Spinal cord (tissue), 10 donors: Measurements from ENCODE around the gene FAM217A. TPM values are rescaled to one million over a fixed set of nuclear protein-coding genes. Genes with fewer than 3 reads are reported as not detected.
A peak's percentile ranks its signal among the peaks of the same experiment; 100 is the strongest.
"Not testable (repeated sequence)": the region's sequence is repeated elsewhere in the genome, so short reads cannot be mapped to it uniquely, and the experiment has no call there.

Source experiments
- DNase-seq, 6 donors: peaks; one replicate each; pipeline versions ENCODE4 v3.0.0 to v3.0.0-alpha.2; 2013 to 2015; ENCODE audit warnings: low spot score in 6 of 6, low read depth in 4 of 6
- H3K27ac ChIP-seq: one replicate; pipeline ENCODE4 v1.5.1; 2013; ENCODE audit warnings: low read depth, low read length, control low read depth
- H3K27me3 ChIP-seq: one replicate; pipeline ENCODE4 v1.6.1; 2013; ENCODE audit warnings: low read length; ENCODE audit not compliant: control insufficient read depth, insufficient read depth
- H3K36me3 ChIP-seq: one replicate; pipeline ENCODE4 v1.6.1; 2013; ENCODE audit warnings: low read length; ENCODE audit not compliant: control insufficient read depth, insufficient read depth
- H3K4me1 ChIP-seq: one replicate; pipeline ENCODE4 v1.6.1; 2013; ENCODE audit warnings: low read length; ENCODE audit not compliant: control insufficient read depth, insufficient read depth
- H3K4me3 ChIP-seq: one replicate; pipeline ENCODE4 v1.5.1; 2013; ENCODE audit warnings: low read depth, low read length, control low read depth
- H3K9me3 ChIP-seq: one replicate; pipeline ENCODE4 v1.6.1; 2013; ENCODE audit warnings: low read length; ENCODE audit not compliant: control insufficient read depth, insufficient read depth
- WGBS: methylation state at CpG from one replicate; pipeline ENCODE4 v1.1.5; 2013; ENCODE audit warnings: missing lambda C conversion rate; ENCODE audit not compliant: insufficient coverage; 5-methylcytosine and 5-hydroxymethylcytosine counted together
- polyA plus RNA-seq, 2 donors: library from polyadenylated mRNA; unstranded; fragments of 120-200 nt; gene quantifications; one replicate each; pipeline ENCODE4 v1.2.1, GENCODE V29; 2013; ENCODE audit not compliant: insufficient read length in 2 of 2
- total RNA-seq, 2 donors: library from RNA; depleted of rRNA in 1 of 2; stranded (reverse); fragments of 120-200 nt in 1 of 2; fragments of >200 nt in 1 of 2; gene quantifications; one replicate each; pipeline versions ENCODE4 v1.2.3 to v1.2.4, GENCODE V29; 2013 to 2014
- donor health status: healthy.

The FAM217A gene
- total and polyA plus RNA-seq, 4 donors, result 1.0 TPM; not detected in 3

- not testable (repeated sequence) for H3K4me1 ChIP-seq, H3K27ac ChIP-seq, H3K27me3 ChIP-seq, H3K36me3 ChIP-seq, H3K9me3 ChIP-seq, H3K4me3 ChIP-seq, DNase-seq
- WGBS, result 96% methylated on average over 26 of the region's 26 CpGs
Measured at GRCh38 chr6:4090043-4090442, 11.1 kb upstream of the FAM217A start.

- DNase-seq, result no peak
- H3K27ac ChIP-seq, result no peak overlapping the region
- no peaks in the 10 kb centered on the region for H3K9me3 ChIP-seq
- H3K4me1 ChIP-seq, result peaks cover 4% of the 10 kb centered on the region
- H3K4me3 ChIP-seq, result no peak overlapping the region
- H3K36me3 ChIP-seq, result no peaks in the 10 kb centered on the region
- H3K27me3 ChIP-seq, result no peaks in the 10 kb centered on the region
- 93% methylated on average over 6 of the region's 7 CpGs for WGBS
Measured at GRCh38 chr6:4088704-4089103, 9.8 kb upstream of the FAM217A start.

DNA sequence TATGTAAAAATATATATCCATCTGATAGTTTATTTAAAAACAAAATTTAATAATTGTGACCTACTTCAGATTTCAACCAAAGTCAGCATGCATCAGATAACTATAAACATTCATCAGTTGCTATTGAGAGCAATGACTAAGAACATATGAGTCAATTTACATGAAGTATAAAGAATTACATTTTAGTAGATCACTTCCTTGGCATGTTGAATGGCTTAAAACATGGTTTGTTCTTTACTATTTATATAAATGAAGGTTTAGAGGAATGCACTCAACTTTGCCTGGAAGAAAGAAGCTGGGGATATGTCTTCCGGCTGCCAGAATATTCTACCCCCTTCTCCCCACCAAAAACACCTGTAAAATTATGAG, 6.4 kb upstream of the FAM217A start:
- Histone ChIP-seq H3K36me3 (no peaks in the 10 kb centered on the region), H3K4me1 (peaks cover 4% of the 10 kb centered on the region), H3K27me3 (no peaks in the 10 kb centered on the region), H3K27ac (no peak overlapping the region), H3K9me3 (no peaks in the 10 kb centered on the region), H3K4me3 (no peak overlapping the region)
- no peak for DNase-seq
- no CpG with 5 or more reads among the region's 1 CpG for WGBS

DNA sequence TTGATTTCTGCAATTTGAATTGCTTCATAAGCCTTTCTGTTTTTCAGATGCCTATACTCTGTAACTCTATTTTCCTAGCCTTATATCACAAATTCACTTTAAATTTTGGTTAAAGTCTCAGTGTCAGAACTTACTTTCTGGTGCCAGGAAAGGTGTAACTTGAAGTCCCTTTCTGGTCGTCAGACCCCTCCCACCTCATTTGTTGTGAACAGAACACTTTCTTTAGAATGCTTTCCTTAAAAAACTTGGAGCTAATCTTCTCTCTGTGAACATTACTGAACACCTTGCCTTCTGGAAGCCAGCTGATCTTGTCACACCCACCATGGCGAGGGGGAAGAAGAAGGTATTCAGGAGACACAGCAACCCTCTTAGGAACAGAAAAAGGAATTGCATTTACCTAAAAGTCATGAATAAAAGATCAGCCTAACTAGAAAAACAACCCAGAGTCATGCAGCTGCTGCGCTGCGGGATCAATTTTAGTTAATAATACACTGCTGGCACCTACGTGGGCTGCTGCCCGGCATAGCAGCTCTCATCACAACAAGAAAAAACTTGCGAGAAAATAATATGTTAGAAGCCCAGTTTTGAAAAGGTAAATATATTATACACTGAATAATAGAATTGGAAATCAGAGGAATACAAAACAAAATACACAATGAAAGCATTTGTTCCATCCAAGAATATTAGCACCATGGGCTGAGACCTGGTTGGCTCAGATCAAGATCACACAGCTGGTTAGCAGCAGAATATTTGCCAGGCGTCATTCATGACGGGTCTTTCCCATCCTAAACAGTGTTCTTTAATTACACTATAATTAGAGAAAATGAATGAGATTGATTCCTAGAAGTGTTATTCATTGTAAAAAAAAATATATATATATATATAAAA, 5.8 kb upstream of the FAM217A start:
- Histone ChIP-seq H3K36me3 (no peaks in the 10 kb centered on the region), H3K27ac (no peak overlapping the region), H3K27me3 (no peaks in the 10 kb centered on the region), H3K9me3 (no peaks in the 10 kb centered on the region), H3K4me3 (no peak overlapping the region), H3K4me1 (peaks cover 4% of the 10 kb centered on the region)
- DNase-seq, result peak in 2 of 6 donors; percentile 31 to 75
- no CpG with 5 or more reads among the region's 9 CpGs for WGBS

GRCh38 chr6:4074478-4075235, 4.3 kb downstream of the FAM217A start:
- no peak for DNase-seq
- H3K36me3 ChIP-seq, result no peaks in the 10 kb centered on the region
- no peaks in the 10 kb centered on the region for H3K4me1 ChIP-seq
- no peak overlapping the region for H3K4me3 ChIP-seq
- H3K9me3 ChIP-seq, result no peaks in the 10 kb centered on the region
- H3K27ac ChIP-seq, result no peak overlapping the region
- H3K27me3 ChIP-seq, result peaks cover 3% of the 10 kb centered on the region
- no CpG with 5 or more reads among the region's 6 CpGs for WGBS

GRCh38 chr6:4071330-4071729, 7.6 kb downstream of the FAM217A start:
- Histone ChIP-seq H3K27me3 (no peaks in the 10 kb centered on the region), H3K9me3 (no peaks in the 10 kb centered on the region), H3K4me3 (no peak overlapping the region), H3K27ac (no peak overlapping the region), H3K4me1 (no peaks in the 10 kb centered on the region), H3K36me3 (no peaks in the 10 kb centered on the region)
- WGBS, result 78% methylated on average over 4 of the region's 4 CpGs
- no peak for DNase-seq

GRCh38 chr6:4069199-4069598, 9.7 kb downstream of the FAM217A start:
- no peaks in the 10 kb centered on the region for H3K9me3 ChIP-seq
- no peaks in the 10 kb centered on the region for H3K27me3 ChIP-seq
- DNase-seq, result no peak
- H3K36me3 ChIP-seq, result peaks cover 4% of the 10 kb centered on the region
- no peak overlapping the region for H3K4me3 ChIP-seq
- WGBS, result 78% methylated on average over 5 of the region's 6 CpGs
- H3K27ac ChIP-seq, result no peak overlapping the region
- no peaks in the 10 kb centered on the region for H3K4me1 ChIP-seq

DNA sequence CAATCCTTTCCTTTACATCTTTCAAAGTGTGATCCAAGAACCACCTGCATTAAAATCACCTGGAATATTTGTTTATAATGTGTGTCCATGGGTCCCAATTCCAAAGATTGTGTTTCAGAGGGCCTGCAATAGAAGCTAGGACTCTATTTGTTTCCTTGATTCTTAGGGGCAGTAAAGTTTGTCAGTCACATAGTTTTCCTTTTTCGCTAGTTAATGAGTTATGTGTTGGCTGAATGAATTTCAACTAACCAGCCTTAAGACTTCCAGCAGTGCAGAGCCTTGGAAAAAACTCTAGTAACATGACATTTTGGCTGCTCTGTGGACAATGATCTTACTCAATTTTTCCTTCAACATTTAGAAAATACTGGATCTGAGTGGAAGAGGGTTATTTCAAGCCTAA, 11.3 kb downstream of the FAM217A start:
- no peak overlapping the region for H3K27ac ChIP-seq
- no CpG with 5 or more reads among the region's 1 CpG for WGBS

GRCh38 chr6:4066029-4066755, 12.7 kb downstream of the FAM217A start:
- H3K27me3 ChIP-seq, result no peaks in the 10 kb centered on the region
- no peak for DNase-seq
- peaks cover 9% of the 10 kb centered on the region for H3K36me3 ChIP-seq
- H3K9me3 ChIP-seq, result no peaks in the 10 kb centered on the region
- WGBS, result 93% methylated on average over 4 of the region's 7 CpGs
- H3K27ac ChIP-seq, result no peak overlapping the region
- H3K4me3 ChIP-seq, result no peak overlapping the region
- no peaks in the 10 kb centered on the region for H3K4me1 ChIP-seq

More for the DNA sequence above, 11.3 kb downstream of the FAM217A start:
- no peaks in the 10 kb centered on the region for H3K27me3 ChIP-seq
- no peak for DNase-seq
- no peaks in the 10 kb centered on the region for H3K9me3 ChIP-seq
- peaks cover 7% of the 10 kb centered on the region for H3K36me3 ChIP-seq
- no peak overlapping the region for H3K4me3 ChIP-seq
- no peaks in the 10 kb centered on the region for H3K4me1 ChIP-seq
